GM10847 (cell line): ENCODE data around the gene DGKB.

Experiments used
- POLR2A ChIP-seq: IDR thresholded peaks from 2 replicates; pipeline ENCODE4 v1.6.1; 2011; ENCODE audit not compliant: insufficient read length; ENCODE audit errors: extremely low read depth

The DGKB gene

DNA sequence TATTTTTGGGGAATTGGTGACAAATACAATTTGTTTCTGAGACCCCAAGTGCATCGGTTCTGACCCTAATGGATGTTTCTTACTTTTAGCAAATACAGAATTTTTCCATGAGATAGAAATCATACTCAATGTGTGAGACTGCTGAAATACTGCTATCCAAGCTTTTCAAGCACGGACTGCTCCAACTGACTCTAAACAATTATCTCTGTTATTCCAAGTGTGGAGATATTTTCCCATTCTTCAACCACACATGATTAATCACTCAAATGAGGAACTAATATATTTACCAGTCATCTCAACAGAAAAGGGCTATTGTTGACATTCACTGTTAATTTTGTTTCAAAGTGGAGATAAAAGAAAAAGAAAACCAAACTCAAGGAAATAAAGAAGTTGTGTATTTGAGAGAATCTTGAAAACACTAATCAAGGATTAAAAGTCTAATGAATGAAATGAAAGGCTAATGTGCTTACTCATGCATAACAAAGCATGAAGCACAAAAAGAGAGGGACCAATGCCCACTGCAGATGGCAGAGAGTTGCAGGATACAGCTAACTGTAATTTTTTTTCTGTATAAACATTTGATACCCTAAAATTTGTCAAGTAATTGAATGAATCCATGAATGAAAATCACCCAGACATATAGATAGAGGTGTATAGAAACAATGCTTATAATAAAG is 423.6 kb downstream of the DGKB start:
- no peak for TF ChIP-seq POLR2A

DNA sequence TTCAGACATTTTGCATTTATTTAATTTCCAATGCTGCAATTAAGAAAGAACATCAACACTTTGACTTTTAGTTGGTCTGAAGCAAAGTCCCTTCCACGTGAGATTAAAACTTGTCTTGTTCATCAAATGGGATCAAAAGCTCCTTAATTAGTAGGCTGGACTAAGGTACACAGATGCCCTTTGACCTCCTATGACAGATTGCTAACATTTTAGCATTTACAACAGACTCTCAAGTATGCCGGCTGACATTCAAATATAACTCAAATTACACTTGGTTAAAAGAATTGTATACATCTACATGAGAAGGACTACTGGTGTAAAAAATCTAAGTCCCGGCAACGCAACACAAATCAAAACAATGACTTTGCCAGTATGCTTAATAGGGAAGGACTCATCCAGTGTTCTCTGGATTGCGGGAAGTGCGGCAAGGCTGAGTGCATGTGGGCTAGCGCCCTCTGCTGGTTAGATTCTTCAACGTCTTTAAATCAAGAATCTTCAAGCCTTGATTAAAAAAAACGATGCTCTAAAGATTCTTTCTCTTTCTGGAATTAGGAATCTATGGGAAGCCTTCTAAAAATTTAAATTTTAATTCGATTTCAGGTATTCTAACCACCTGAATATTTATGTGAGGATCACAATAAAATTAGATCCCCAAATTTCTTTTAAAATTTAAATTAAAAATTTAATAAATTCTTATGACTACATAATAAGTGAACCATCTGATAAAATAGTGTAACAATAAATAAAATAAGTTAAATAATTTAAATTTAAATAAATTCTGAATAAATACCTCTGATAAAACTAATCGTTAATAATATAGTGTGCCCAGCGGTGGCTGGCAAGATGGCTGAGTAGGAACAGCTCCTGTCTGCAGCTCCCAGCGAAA is 444.7 kb downstream of the DGKB start:
- no peak for TF ChIP-seq POLR2A

- TF ChIP-seq POLR2A = no peak
Observed at GRCh38 chr7:14449291-14449690, 453.3 kb downstream of the DGKB start.

GRCh38 chr7:14446829-14447228 is 455.7 kb downstream of the DGKB start:
- no peak for TF ChIP-seq POLR2A

DNA sequence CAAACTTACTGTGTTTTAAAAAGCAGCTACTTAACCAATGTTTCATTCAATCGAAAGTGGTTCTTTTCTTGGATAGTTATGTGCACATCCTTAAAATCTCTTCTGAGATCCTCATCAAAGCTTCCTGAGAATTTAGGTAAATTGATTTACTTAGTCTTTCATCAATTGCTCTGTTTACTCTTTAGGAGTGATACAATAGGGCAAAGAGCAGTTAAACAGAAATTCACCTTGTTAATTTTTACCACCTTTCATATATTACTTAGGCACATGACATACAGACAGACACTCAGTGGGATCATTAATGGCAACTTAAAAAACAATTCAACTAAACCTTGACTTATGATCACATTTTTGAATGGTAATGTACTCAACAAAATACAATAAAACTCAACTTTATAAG is 456.3 kb downstream of the DGKB start:
- no peak for TF ChIP-seq POLR2A

DNA sequence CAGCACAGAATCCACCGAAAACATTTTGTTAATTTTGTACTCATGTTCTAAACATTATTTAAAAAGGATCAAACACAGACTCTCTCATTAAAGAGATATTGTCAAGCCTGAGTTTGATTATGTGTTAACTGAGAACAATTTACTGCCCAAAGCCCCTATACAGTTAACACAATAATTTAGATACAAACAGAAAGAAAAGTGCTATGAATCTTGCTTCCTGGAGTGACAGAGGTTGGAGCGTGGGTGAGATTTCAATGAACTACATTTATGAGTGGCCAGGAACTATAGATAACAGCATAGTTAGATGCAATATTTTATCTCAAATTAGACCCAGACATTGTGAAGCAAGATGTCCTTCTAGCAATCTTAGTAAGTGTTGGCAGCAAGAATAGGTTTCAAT is 464.2 kb downstream of the DGKB start:
- TF ChIP-seq POLR2A = no peak

DNA sequence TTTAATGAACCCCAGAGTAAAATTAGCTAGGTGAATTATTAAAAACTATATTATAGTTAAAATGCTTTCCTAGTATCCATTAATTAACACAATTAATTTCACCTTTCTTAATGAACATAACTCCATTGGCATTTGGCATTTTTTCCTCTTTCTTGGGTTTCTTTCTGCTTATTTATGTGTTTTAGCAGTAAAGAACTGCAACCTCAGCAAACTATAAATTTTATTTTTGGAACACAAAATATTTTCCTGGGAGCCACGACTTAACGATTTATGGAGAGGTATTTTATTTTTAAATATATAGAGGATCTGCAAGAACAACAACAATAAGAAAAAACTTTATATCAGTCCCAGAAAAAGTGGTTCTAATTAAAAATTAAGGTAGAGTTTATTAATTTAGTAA is 465.7 kb downstream of the DGKB start:
- no peak for TF ChIP-seq POLR2A

- no peak for TF ChIP-seq POLR2A
Observed at GRCh38 chr7:14432924-14433323, 469.6 kb downstream of the DGKB start.

GRCh38 chr7:14430926-14431325 is 471.6 kb downstream of the DGKB start:
- no peak for TF ChIP-seq POLR2A

GRCh38 chr7:14425559-14425958 is 477.0 kb downstream of the DGKB start:
- TF ChIP-seq POLR2A = no peak

- no peak for TF ChIP-seq POLR2A
Observed at GRCh38 chr7:14424675-14425074, 477.9 kb downstream of the DGKB start.

DNA sequence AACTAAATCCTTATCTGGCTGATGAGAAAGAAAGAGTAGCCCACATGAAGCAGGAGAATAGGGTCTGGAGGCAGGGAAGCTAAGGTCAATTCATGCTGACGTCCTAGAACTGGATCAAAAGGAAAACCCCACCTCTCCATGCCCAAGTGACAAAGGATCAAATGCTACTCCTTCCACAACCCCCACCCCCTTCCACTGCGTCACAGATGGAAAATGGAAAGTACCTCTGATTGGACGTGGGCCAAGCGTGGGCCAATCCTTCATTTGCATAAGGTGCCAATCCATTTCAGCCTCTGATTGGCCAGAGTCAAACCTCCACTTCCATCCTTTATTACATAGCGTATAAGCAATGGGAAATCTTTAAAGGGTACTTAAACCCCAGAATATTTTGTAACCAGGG is 481.8 kb downstream of the DGKB start:
- TF ChIP-seq POLR2A = no peak

DNA sequence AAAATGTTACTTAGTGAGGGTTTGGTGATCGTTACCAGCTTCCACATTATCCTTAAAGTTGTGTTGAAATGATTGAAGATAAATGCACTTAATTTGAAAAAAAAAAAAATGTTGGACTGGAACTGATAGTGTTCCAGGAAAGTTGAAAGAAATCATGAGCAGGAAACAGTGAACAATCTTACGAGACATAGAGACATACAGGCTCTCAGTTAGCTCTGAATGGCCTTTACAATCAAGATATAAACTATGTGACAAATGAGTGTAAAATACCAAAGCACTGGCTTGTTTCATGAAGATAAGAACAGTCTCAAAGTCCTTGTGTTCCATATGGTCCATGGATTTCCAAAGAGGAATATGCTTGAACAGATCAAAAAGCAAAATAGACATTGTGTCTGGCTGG is 483.0 kb downstream of the DGKB start:
- TF ChIP-seq POLR2A = no peak

DNA sequence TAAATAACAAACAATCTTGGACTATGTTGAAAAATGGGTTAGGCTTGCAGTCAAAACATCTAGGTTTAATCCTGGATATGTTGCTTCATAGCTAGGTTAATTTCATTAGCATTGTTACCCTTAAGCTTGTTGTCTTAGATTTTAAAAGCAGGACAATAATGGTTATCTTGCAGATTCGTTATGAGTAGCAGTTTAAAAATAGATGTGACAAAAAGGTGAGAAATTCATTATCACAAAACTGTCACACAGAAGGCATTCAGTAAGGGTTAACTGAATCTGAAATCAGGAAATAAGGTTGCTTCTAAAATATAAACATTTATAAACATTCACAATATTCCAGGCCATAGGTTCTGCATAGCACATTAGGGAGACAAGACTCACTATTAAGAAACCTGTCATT is 483.9 kb downstream of the DGKB start:
- TF ChIP-seq POLR2A = no peak

GRCh38 chr7:14414274-14414986 is 488.1 kb downstream of the DGKB start:
- TF ChIP-seq POLR2A = no peak

DNA sequence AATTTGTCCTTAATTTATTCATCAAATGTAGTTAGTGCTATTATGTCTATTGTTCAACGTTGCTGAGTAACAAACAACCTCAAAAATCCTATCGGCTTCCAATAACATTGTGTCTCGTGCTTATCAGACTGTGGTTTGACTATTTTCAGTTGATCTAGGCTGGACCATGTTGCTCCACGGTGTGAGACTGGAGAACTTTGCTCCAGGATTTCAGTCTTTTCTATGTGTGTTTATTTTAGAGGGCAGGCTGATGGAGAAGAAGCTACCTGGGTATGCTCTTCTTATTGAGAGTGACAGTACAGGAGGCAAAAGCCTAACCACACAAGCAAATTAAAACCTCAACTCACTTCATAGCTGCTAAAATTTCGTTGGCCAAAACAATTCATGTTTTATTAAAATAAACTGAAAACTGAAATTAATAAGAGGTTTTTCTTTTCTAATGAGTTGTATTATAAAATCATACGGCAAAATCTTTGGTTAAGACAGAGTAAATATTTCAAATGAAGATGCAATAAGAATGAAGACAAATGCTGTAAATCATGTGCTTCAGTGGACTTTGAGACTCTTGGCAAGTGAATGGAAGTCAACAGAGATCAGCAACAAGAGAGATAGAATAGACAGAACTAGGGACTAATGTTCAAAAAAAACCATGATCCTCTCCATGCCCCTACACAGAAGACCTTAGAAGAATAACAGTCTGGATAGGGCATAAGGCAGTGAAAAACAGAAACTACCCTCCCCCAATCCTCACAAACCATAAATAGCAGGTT is 495.1 kb downstream of the DGKB start:
- TF ChIP-seq POLR2A = no peak

DNA sequence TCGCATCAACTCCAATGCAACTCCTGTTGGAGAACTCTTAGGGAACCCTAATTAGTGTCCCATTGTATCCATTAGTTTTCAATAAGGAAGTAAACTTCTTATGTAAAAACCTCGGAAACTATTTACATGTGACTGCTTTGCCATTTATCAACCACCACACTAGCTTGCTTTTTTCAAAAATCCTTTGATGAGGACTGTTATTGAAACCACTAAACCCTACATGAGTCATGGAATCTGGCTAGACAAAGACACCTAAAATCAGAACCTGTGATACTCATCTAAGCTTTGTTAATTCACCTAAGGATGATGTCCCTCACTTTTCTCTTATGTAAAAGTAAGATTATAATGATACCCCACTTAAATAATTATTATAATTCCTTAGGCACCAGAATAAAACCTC is 499.0 kb downstream of the DGKB start:
- TF ChIP-seq POLR2A = no peak
